ENCODE measurements around the gene CDH12.

Gene CDH12

DNA sequence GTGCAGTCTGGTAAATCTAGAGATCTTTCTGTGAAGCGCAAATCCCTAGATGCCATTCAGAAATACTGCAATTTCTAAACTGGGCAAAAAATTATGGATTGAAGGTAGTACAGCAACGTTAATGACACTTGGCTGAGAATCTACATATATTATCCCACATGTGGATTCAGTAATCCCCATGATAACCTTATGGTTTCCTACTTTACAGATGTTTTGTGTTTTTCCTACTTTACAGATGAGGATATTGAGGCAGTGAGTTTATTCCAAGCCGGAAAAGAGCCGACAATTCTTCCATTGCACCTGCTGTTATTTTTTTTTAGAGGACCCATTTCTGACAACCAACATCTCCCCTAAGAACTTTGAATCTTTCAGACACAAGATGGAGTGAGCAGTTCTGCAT, 796.5 kb downstream of the CDH12 start:
- TF ChIP-seq, protein P1, sequence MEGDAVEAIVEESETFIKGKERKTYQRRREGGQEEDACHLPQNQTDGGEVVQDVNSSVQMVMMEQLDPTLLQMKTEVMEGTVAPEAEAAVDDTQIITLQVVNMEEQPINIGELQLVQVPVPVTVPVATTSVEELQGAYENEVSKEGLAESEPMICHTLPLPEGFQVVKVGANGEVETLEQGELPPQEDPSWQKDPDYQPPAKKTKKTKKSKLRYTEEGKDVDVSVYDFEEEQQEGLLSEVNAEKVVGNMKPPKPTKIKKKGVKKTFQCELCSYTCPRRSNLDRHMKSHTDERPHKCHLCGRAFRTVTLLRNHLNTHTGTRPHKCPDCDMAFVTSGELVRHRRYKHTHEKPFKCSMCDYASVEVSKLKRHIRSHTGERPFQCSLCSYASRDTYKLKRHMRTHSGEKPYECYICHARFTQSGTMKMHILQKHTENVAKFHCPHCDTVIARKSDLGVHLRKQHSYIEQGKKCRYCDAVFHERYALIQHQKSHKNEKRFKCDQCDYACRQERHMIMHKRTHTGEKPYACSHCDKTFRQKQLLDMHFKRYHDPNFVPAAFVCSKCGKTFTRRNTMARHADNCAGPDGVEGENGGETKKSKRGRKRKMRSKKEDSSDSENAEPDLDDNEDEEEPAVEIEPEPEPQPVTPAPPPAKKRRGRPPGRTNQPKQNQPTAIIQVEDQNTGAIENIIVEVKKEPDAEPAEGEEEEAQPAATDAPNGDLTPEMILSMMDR (conservative IDR thresholded peaks at IDR 0.05; ENCODE audit: low read depth, low read length) = no peak
- no peaks in the 10 kb centered on the region for H3K4me1 ChIP-seq (ENCODE audit: low read depth, poor library complexity, severe bottlenecking)
- H3K9ac ChIP-seq = no peak overlapping the region
- H3K27me3 ChIP-seq (ENCODE audit: insufficient read depth, low read depth) = no peaks in the 10 kb centered on the region
- no peak overlapping the region for H3K4me2 ChIP-seq
- no peaks in the 10 kb centered on the region for H3K79me2 ChIP-seq (ENCODE audit: insufficient read depth, low read depth)
- no peak overlapping the region for H3K4me3 ChIP-seq (IDR thresholded peaks at IDR 0.05; ENCODE audit: insufficient read depth, low read depth, low read length)
- no peak overlapping the region for H2AFZ ChIP-seq (ENCODE audit: low read depth)
- H3K36me3 ChIP-seq (ENCODE audit: insufficient read depth) = no peaks in the 10 kb centered on the region
- no peak overlapping the region for H3K27ac ChIP-seq
- H4K20me1 ChIP-seq (ENCODE audit: insufficient read depth) = no peaks in the 10 kb centered on the region

DNA sequence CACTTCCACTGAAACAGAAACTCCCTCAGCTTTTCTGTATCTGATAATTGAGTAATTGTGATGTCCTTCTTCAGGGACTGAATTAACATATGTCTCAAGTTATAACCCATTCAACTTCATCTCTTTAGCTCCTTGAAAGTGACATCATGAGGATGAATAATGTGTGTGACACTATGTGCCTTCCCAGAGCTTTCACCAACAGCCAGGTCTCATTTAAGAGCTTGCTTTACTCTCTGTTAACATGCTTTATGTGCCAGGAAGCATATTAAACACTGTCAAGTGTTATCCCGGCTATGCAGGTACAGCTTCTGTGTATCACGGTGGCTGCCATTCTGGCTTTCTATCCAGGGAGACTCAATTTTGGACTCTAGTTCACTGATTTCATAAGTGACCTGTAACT, 799.9 kb downstream of the CDH12 start:
- Histone ChIP-seq H3K27me3 (ENCODE audit: insufficient read depth, low read depth) (no peaks in the 10 kb centered on the region), H3K4me2 (no peak overlapping the region), H3K79me2 (ENCODE audit: insufficient read depth, low read depth) (no peaks in the 10 kb centered on the region), H3K4me1 (ENCODE audit: low read depth, poor library complexity, severe bottlenecking) (no peaks in the 10 kb centered on the region), H3K27ac (no peak overlapping the region), H3K9ac (no peak overlapping the region), H3K4me3 (IDR thresholded peaks at IDR 0.05; ENCODE audit: insufficient read depth, low read depth, low read length) (no peak overlapping the region), H3K36me3 (ENCODE audit: insufficient read depth) (no peaks in the 10 kb centered on the region), H2AFZ (ENCODE audit: low read depth) (no peak overlapping the region), H4K20me1 (ENCODE audit: insufficient read depth) (no peaks in the 10 kb centered on the region)
- TF ChIP-seq, protein P1 (conservative IDR thresholded peaks at IDR 0.05; ENCODE audit: low read depth, low read length) = no peak

DNA sequence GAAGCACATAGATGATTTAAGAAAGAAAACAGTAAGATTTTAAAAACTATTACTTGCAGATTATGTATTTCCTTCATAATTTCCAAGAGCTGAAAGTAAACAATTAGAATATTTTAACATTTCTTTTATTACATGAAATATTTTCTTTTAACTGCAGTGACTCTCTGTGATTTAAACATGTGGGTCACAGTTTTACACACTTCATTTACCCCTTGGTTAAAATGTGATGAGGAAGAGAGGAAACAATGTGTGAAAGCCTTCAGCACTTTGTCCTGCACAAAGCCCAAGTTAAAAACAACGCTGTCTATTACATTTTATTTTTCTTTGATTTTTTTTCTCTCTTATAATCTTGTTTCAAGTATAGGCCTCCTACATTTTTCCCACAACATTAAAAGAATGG, 801.3 kb downstream of the CDH12 start:
- no peaks in the 10 kb centered on the region for H4K20me1 ChIP-seq (ENCODE audit: insufficient read depth)
- H3K79me2 ChIP-seq (ENCODE audit: insufficient read depth, low read depth) = no peaks in the 10 kb centered on the region
- H3K27ac ChIP-seq = no peak overlapping the region
- H2AFZ ChIP-seq (ENCODE audit: low read depth) = no peak overlapping the region
- H3K4me3 ChIP-seq (IDR thresholded peaks at IDR 0.05; ENCODE audit: insufficient read depth, low read depth, low read length) = no peak overlapping the region
- no peaks in the 10 kb centered on the region for H3K27me3 ChIP-seq (ENCODE audit: insufficient read depth, low read depth)
- H3K9ac ChIP-seq = no peak overlapping the region
- no peaks in the 10 kb centered on the region for H3K36me3 ChIP-seq (ENCODE audit: insufficient read depth)
- H3K4me2 ChIP-seq = no peak overlapping the region
- TF ChIP-seq, protein P1 (conservative IDR thresholded peaks at IDR 0.05; ENCODE audit: low read depth, low read length) = no peak
- H3K4me1 ChIP-seq (ENCODE audit: low read depth, poor library complexity, severe bottlenecking) = no peaks in the 10 kb centered on the region

DNA sequence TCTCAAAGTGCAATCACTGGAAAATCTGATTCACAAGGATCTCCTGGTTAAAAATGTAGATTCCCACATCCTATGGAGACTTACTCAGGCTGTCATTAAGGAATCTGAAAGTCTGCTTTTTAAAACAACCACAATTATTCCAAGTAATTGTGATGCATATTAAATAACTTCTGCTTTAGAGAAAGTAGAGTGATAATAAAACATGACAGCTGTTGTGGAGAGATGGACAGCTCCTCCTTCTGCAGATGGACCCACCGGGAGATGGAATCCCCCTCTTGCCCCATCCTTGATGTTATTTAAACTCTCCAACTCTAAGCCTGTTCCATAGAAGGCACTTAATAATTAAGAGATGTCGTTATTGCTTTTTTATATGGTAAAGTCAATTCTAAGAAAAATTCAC, 802.2 kb downstream of the CDH12 start:
- H3K27me3 ChIP-seq (ENCODE audit: insufficient read depth, low read depth) = no peaks in the 10 kb centered on the region
- no peak overlapping the region for H2AFZ ChIP-seq (ENCODE audit: low read depth)
- no peaks in the 10 kb centered on the region for H4K20me1 ChIP-seq (ENCODE audit: insufficient read depth)
- no peak overlapping the region for H3K4me3 ChIP-seq (IDR thresholded peaks at IDR 0.05; ENCODE audit: insufficient read depth, low read depth, low read length)
- no peaks in the 10 kb centered on the region for H3K79me2 ChIP-seq (ENCODE audit: insufficient read depth, low read depth)
- TF ChIP-seq, protein P1 (conservative IDR thresholded peaks at IDR 0.05; ENCODE audit: low read depth, low read length) = no peak
- H3K9ac ChIP-seq = no peak overlapping the region
- no peaks in the 10 kb centered on the region for H3K36me3 ChIP-seq (ENCODE audit: insufficient read depth)
- H3K4me1 ChIP-seq (ENCODE audit: low read depth, poor library complexity, severe bottlenecking) = no peaks in the 10 kb centered on the region
- H3K27ac ChIP-seq = no peak overlapping the region
- no peak overlapping the region for H3K4me2 ChIP-seq

DNA sequence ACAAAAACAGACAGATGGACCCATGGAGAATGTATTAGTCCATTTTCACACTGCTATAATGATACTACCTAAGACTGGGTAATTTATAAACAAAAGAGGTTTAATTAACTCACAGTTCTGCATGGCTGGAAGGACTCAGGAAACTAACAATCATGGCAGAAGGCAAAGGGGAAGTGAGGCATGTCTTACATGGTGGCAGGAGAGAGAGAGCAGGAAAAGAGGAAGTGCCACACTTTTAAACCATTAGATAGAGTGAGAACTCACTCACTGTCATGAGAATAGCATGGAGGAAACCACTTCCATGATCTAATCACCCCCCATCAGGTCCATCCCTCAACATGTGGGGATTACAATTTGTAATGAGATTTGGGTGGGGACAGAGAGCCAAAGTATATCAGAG, 808.9 kb downstream of the CDH12 start:
- no peaks in the 10 kb centered on the region for H3K27me3 ChIP-seq (ENCODE audit: insufficient read depth, low read depth)
- H3K27ac ChIP-seq = no peak overlapping the region
- no peak overlapping the region for H2AFZ ChIP-seq (ENCODE audit: low read depth)

More for the DNA sequence above, 808.9 kb downstream of the CDH12 start:
- no peaks in the 10 kb centered on the region for H4K20me1 ChIP-seq (ENCODE audit: insufficient read depth)
- no peak overlapping the region for H3K9ac ChIP-seq
- H3K36me3 ChIP-seq (ENCODE audit: insufficient read depth) = no peaks in the 10 kb centered on the region
- H3K4me3 ChIP-seq (IDR thresholded peaks at IDR 0.05; ENCODE audit: insufficient read depth, low read depth, low read length) = no peak overlapping the region
- no peaks in the 10 kb centered on the region for H3K79me2 ChIP-seq (ENCODE audit: insufficient read depth, low read depth)
- H3K4me1 ChIP-seq (ENCODE audit: low read depth, poor library complexity, severe bottlenecking) = no peaks in the 10 kb centered on the region
- TF ChIP-seq, protein P1 (conservative IDR thresholded peaks at IDR 0.05; ENCODE audit: low read depth, low read length) = no peak
- H3K4me2 ChIP-seq = no peak overlapping the region

All from KMS-11 (cell line).